GM12873 (cell line): ENCODE measurements around the gene REV1.

Experiments
- TF ChIP-seq, protein P1 (sequence below): IDR thresholded peaks from 2 replicates; pipeline ENCODE4 v1.5.1; 2012; ENCODE audit warnings: low read depth, mild to moderate bottlenecking, moderate library complexity, low read length, control low read depth; ENCODE audit not compliant: insufficient read depth; ENCODE audit errors: missing control alignments

The REV1 gene

DNA sequence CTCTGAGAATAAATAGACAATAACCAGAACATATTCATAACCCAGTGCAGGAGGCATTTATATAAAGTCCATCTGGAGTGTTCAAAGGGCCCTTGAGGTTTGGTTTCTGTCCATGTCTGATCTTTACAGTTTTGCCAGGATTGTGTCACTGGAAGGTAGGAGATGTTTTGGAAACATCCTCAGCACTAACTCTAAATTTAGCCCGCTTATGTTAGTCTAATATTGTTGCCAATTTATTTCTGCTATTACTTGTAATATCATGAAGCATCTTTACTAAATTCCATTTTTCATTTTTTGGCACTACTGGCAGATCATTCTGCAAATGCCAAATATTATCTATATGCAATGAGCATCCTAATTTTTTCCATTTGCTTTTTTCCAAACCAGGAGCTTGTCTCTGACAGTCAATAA is 22.4 kb upstream of the REV1 start:
- TF ChIP-seq, protein P1, sequence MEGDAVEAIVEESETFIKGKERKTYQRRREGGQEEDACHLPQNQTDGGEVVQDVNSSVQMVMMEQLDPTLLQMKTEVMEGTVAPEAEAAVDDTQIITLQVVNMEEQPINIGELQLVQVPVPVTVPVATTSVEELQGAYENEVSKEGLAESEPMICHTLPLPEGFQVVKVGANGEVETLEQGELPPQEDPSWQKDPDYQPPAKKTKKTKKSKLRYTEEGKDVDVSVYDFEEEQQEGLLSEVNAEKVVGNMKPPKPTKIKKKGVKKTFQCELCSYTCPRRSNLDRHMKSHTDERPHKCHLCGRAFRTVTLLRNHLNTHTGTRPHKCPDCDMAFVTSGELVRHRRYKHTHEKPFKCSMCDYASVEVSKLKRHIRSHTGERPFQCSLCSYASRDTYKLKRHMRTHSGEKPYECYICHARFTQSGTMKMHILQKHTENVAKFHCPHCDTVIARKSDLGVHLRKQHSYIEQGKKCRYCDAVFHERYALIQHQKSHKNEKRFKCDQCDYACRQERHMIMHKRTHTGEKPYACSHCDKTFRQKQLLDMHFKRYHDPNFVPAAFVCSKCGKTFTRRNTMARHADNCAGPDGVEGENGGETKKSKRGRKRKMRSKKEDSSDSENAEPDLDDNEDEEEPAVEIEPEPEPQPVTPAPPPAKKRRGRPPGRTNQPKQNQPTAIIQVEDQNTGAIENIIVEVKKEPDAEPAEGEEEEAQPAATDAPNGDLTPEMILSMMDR = no peak

DNA sequence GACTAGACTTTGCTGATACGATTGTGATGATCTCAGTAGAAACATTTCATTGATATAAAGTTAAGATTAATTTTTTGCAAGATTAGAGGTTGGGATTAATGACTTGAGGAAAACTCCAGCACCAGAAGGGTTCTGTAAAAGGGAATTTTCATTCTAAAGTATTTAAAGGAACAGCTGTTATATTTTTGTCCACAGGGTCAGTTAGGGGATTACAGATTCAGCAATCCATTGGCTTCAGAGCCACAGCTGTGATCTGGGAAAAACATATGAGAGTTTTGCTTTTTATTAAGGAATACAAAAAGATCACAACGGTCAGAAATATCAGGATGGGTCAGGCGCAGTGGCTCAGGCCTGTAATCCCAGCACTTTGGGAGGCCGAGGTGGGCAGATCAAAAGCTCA is 19.6 kb upstream of the REV1 start:
- TF ChIP-seq, protein P1 = no peak

DNA sequence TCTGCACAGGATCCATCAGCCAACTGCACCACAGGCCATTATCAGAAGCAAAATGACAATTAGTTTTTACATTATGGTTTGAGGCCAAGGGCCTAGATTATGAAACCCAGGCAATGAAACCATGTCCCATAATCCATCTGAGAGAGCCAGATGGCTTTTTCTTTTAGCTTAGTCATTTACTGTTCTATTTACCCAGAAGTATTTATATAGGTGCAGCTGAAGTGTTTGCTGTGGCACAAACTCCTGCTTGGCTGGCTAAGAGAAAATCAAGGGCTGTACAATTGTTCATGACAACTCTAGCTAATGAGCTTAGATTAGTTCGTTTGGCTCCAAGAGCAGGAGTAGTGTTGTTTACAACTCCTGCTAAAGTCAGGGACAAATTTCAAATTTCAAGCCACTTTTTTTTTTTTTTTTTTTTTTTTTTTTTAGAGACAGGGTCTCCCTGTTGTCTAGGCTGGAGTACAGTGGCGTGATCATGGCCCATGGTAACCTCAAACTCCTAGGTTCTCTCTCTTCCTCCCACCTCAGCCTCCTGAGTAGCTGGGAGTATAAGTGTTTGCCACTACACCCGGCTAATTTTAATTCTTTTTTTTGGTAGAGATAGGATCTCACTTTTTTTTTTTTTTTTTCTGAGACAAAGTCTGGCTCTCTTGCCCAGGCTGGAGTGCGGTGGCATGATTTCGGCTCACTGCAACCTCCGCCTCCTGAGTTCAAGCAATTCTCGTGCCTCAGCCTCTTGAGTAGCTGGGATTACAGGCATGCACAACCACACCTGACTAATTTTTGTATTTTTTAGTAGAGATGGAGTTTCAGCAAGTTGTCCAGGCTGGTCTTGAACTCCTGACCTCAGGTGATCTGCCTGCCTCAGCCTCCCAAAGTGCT is 18.4 kb upstream of the REV1 start:
- TF ChIP-seq, protein P1 = no peak

DNA sequence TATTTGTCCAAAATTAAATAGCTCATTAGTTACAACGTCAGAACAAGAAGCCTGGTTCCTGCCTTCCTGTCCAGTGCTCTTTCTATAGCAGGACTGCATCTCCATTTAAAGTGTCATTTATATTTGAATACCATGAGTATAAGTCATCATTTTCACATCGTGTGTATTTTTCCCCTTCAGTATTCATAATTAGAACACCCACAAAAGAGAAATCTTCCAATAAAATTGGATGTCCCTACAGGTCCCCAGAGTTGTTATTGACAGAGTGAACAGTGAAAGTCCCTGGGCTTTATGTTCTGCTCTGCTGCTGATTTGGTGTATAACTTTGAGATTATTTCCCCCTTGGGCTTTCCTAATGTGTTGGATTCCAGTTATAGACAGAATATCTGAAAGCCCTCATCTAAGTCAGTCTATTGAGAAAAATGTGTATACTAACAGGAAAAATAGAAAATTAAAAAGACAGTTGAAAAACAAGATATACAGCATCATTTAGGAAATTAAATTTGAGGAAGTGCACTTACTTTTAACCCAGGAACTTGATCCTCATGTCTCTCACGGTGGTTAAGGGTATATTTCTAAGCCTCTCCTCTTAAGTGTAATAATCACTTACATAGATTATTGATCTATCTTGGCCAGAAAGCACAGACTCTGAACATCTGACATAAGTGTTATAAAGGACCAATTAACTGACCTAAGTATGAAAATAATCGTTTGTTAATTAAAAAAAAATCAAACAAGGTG is 15.2 kb upstream of the REV1 start:
- TF ChIP-seq, protein P1 = no peak

DNA sequence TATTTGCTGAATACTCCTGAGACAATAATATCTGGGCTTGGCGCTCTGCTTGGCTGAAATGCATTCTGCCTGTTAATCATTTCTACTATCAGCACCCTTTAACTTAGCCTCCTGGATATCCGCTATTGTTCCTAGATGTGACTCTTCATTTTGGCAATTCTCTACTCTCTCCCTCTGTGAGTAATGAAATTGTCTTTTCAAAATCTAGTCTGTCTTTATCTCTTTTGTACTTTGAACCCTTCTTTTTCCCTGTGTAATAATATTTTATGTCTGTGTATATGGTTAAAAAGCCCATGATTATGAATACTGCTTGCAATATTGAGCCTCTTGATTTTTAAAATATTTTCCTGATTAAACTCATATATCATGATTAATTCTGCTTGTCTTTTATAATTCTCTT is 6.2 kb upstream of the REV1 start:
- TF ChIP-seq, protein P1 = no peak

DNA sequence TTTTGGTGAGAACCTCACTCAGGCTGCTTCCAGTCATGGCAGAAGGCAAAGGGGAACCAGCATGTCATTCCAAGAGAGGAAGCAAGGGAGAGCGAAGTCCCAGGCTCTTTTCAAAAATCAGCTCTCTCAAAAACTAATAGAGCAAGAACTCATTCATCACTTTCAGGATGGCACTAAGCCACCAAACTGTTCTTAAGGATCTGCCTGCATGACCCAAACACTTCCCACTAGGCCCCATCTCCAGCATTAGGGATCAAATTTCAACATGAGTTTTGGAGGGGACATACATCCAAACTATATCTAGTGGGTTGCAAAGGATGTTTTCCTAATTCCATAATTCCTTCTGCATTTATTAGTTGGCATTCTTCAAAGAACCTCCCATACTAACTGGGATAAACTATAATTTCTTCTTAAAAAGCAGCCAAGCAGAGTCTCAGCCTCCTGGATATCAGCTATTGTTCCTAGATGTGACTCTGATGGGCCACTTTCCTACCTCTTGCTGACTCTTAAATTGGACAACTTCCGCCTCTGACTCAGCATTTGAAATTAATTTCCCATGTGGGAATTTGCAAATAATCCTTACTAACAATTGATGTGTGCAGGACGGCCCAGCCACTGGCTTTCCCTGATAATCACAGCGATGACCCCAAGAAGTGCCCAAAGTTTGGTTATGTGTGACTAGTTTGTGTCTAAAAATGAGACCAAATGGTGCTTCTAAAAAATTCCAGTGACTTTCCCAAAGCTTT is 5.5 kb upstream of the REV1 start:
- TF ChIP-seq, protein P1 = no peak

DNA sequence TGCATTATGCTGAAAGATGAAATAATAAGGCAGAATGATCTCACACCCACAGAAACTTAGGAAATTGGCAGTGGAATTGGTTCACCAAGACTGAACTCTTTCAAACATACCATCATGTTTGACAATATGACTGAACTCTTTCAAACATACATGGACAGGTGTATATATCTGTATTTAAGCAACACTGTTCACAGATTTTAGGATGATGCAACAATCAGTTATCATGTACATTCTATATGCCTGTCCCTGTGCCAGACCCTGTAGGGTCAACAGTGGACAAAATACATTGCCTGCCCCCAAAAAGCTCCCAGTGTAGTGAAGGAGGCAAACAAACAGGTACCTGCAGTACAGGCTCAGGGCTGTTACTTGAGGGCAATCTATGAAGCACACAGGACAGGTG is 2.9 kb upstream of the REV1 start:
- TF ChIP-seq, protein P1 = no peak
